Epithelial cell of esophagus (primary cell): Measurements from ENCODE around the gene PIWIL4.

Experiments used
- DNase-seq: peaks from one replicate; pipeline ENCODE4 v3.0.0; 2010; ENCODE audit warnings: low read depth
- H3K4me3 ChIP-seq: 2 replicates; pipeline ENCODE4 v1.5.1; 2011; ENCODE audit warnings: mild to moderate bottlenecking, low read length, control low read depth
- CTCF ChIP-seq: IDR thresholded peaks from 2 replicates; pipeline ENCODE4 v1.5.1; 2011; ENCODE audit warnings: low read depth, mild to moderate bottlenecking, low read length, control low read depth, inconsistent platforms; ENCODE audit not compliant: insufficient read depth; ENCODE audit errors: missing control alignments

PIWIL4 gene

DNA sequence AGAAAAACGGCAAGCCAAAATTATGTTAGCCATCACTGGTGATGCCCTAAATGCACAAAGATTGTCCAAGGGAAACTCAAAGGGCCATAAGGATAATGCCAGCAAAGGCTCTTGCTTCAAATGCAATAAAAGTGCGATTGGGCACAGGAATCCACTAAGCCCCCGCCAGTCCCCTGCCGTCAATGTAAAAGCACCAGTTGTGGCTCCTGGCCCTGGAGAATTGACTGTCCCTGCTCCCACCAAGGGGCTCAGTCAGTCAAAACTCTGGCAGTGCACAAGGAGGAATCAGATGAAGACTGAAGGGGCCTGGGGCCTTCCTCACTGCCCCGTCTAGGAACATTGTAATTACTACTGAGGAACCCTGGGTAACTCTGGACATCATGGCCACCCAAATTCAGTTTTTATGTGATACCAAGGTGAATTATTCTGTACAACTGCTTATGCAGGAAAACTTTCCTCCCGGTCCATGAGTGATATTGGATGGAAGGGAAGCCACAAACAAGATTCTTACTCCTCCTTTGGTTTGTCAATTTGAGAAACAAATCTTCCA is 85.6 kb downstream of the PIWIL4 start:
- TF ChIP-seq CTCF = no peak
- no peak for DNase-seq
- no peak overlapping the region for H3K4me3 ChIP-seq

GRCh38 chr11:94653561-94653960 is 86.4 kb downstream of the PIWIL4 start:
- H3K4me3 ChIP-seq = no peak overlapping the region
- no peak for TF ChIP-seq CTCF
- DNase-seq = no peak

DNA sequence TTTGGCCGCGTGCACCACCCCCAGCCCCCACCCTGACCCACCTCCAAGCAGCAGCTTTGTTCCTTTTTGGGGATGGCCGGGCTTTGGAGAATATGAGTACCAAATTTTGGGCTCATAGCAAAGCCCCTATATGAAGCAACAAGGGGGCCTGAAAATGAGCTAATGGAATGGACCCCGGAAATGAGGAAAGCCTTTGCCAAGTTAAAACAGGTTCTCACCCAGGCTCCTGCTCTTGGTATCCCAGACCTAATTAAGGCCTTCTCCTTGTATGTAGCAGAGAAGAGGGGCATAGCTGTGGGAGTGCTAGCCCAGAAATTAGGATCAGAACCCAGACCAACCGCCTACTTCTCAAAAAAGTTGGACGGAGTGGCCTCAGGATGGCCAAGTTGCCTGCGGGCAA is 87.0 kb downstream of the PIWIL4 start:
- no peak overlapping the region for H3K4me3 ChIP-seq
- TF ChIP-seq CTCF = no peak
- no peak for DNase-seq

DNA sequence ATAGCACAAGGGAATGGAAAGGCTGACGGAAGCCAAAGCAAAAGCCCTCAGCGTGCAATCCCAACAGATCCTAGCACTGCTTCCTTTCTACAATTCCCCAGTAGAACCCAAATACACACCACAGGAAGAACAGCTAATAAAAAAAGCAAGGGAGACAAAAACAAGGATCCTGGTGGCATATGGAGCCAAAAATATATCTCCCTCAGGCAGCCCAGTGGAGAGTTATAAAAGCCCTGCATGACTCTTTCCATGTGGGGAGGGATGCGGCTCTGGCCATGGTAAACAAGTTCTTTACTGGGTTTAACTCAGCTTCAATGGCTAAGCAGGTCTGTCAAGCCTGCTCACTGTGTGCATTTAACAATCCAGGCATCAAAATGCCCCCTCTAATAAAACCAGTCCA is 88.1 kb downstream of the PIWIL4 start:
- no peak for TF ChIP-seq CTCF
- DNase-seq = no peak
- H3K4me3 ChIP-seq = no peak overlapping the region

DNA sequence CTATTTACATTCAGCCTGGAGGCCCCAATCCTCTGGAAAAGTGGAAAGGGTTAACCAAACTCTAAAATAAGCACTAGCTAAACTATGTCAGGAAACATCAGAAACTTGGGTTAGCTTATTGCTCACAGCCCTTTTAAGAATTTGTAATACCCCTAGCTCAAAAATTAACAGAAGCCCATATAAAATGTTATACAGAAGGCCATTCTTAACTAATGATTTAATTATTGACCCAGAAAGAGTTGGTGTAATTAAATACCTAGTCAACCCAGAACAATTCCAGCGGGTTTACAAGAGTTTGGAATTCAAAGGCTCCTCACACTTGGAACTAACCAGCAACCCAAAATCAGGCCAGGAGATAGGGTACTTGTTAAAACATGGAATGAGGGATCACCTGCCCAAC is 88.8 kb downstream of the PIWIL4 start:
- TF ChIP-seq CTCF = no peak
- no peak overlapping the region for H3K4me3 ChIP-seq
- DNase-seq = no peak

DNA sequence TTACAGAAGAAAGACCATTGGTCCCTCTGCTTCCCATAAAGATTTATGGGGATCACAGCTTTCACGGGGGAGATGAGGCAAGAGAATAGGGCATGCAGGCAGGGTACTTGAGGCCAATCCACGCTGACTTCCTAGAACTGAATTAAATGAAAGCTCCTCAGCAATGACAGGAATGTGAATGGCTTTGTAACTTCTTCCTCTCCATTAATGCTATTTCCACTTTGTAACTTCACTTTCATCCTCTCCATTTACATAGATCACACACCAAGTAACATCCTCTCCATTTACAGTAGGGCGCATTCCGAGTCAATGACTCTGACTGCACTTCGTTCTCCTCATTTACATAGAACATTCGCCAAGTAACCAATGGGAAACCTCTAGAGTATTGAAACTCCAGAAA is 89.8 kb downstream of the PIWIL4 start:
- DNase-seq = no peak
- no peak for TF ChIP-seq CTCF
- H3K4me3 ChIP-seq = no peak overlapping the region

- H3K4me3 ChIP-seq = no peak overlapping the region
- no peak for DNase-seq
- TF ChIP-seq CTCF = no peak
These were observed 90.5 kb downstream of the PIWIL4 start for GRCh38 chr11:94657629-94658028.
